ENCODE data around the gene SPATA6L. TPM values are rescaled to one million over a fixed set of nuclear protein-coding genes. Genes with fewer than 3 reads are reported as not detected.

Gene SPATA6L
- total RNA-seq, 1 experiment from 2014 or later, result 1.8 TPM

DNA sequence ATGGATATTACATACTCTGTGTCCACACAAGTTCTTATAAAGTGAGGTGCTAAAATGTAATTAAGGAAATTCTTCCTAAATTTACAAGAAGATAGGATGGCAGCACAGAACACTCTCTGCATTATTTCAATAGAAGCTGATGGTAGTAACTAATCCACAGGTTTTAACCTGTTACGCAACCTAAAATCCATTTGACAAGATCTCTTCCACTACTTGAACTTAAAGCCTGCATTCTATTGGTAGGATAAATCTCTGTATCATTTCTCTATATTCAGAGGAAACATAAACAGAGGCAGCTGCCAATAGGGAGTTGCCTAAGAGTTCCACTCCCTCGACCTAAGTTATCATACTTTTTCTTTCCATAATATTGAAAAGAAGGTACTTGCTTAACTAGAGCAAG lies 34.7 kb upstream of the SPATA6L start:
- POLR2A ChIA-PET, result no interaction called here

More for the DNA sequence above, 34.7 kb upstream of the SPATA6L start:
- Mint-ChIP-seq H3K36me3 (peaks cover 25% of the 10 kb centered on the region), H3K27me3 (ENCODE audit: low read depth) (no peaks in the 10 kb centered on the region), H3K9me3 (no peaks in the 10 kb centered on the region), H3K4me1 (no peaks in the 10 kb centered on the region), H3K27ac (no peak overlapping the region), H3K4me3 (no peak overlapping the region)
- DNase-seq (ENCODE audit: low spot score), result no peak
- CTCF ChIA-PET, result no interaction called here
- TF ChIP-seq ZNF423 (CRISPR knock-in tag; IDR thresholded peaks at IDR 0.05) (no peak), FOXP1 (CRISPR knock-in tag; IDR thresholded peaks at IDR 0.05; ENCODE audit: borderline replicate concordance) (no peak), RORB (CRISPR knock-in tag; IDR thresholded peaks at IDR 0.05) (no peak), NR1H2 (CRISPR knock-in tag; IDR thresholded peaks at IDR 0.05) (no peak), HMGA2 (CRISPR knock-in tag; IDR thresholded peaks at IDR 0.05) (no peak), ZNF121 (CRISPR knock-in tag; IDR thresholded peaks at IDR 0.05) (no peak), ZNF671 (CRISPR knock-in tag; IDR thresholded peaks at IDR 0.05) (no peak), NR3C1 (CRISPR knock-in tag; conservative IDR thresholded peaks at IDR 0.05; ENCODE audit: low read depth) (no peak), TCF7 (CRISPR knock-in tag; IDR thresholded peaks at IDR 0.05; ENCODE audit: low read depth) (no peak), ZBTB21 (CRISPR knock-in tag; IDR thresholded peaks at IDR 0.05; ENCODE audit: borderline replicate concordance) (no peak), ZNF219 (CRISPR knock-in tag; IDR thresholded peaks at IDR 0.05; ENCODE audit: borderline replicate concordance) (no peak), TEAD4 (CRISPR knock-in tag; IDR thresholded peaks at IDR 0.05) (no peak), ELF4 (CRISPR knock-in tag; IDR thresholded peaks at IDR 0.05; ENCODE audit: low read depth) (no peak), TEAD1 (CRISPR knock-in tag; IDR thresholded peaks at IDR 0.05) (no peak), ZNF416 (CRISPR knock-in tag; IDR thresholded peaks at IDR 0.05) (no peak)
- TF ChIP-seq, protein P1, sequence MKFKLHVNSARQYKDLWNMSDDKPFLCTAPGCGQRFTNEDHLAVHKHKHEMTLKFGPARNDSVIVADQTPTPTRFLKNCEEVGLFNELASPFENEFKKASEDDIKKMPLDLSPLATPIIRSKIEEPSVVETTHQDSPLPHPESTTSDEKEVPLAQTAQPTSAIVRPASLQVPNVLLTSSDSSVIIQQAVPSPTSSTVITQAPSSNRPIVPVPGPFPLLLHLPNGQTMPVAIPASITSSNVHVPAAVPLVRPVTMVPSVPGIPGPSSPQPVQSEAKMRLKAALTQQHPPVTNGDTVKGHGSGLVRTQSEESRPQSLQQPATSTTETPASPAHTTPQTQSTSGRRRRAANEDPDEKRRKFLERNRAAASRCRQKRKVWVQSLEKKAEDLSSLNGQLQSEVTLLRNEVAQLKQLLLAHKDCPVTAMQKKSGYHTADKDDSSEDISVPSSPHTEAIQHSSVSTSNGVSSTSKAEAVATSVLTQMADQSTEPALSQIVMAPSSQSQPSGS (CRISPR knock-in tag; IDR thresholded peaks at IDR 0.05; ENCODE audit: borderline replicate concordance, low read depth), result no peak
- TF ChIP-seq, protein P2, sequence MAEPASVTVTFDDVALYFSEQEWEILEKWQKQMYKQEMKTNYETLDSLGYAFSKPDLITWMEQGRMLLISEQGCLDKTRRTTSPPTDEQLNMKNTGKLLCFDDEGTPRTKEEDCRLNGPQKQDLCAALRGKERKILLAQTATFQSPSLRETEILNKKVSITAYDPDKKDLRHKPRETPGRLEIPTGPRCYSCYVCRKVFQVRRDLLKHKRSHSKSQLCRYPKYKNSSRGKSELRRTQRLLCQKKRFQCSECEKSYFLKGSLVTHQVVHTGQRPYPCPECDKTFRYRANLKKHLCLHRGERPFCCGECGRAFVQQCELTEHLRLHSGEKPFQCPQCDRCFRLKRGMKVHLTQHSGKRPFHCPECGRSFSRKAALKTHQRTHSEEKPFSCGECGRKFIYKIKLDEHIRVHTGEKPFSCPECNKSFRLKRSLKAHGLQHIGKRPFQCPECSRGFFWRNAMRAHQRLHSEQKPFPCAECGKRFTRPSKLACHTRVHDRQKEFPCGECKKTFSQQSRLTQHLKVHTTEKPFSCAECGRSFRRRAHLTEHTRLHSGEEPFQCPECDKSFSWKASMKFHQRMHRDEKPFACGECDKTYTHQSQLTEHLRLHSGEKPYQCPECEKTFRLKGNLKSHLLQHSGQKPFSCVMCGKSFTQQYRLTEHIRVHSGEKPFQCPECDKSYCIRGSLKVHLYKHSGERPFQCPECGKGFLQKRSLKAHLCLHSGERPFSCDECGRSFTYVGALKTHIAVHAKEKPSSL (CRISPR knock-in tag; conservative IDR thresholded peaks at IDR 0.05), result no peak
- TF ChIP-seq, protein P3, sequence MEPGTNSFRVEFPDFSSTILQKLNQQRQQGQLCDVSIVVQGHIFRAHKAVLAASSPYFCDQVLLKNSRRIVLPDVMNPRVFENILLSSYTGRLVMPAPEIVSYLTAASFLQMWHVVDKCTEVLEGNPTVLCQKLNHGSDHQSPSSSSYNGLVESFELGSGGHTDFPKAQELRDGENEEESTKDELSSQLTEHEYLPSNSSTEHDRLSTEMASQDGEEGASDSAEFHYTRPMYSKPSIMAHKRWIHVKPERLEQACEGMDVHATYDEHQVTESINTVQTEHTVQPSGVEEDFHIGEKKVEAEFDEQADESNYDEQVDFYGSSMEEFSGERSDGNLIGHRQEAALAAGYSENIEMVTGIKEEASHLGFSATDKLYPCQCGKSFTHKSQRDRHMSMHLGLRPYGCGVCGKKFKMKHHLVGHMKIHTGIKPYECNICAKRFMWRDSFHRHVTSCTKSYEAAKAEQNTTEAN (CRISPR knock-in tag; IDR thresholded peaks at IDR 0.05), result no peak
- TF ChIP-seq, protein P4, sequence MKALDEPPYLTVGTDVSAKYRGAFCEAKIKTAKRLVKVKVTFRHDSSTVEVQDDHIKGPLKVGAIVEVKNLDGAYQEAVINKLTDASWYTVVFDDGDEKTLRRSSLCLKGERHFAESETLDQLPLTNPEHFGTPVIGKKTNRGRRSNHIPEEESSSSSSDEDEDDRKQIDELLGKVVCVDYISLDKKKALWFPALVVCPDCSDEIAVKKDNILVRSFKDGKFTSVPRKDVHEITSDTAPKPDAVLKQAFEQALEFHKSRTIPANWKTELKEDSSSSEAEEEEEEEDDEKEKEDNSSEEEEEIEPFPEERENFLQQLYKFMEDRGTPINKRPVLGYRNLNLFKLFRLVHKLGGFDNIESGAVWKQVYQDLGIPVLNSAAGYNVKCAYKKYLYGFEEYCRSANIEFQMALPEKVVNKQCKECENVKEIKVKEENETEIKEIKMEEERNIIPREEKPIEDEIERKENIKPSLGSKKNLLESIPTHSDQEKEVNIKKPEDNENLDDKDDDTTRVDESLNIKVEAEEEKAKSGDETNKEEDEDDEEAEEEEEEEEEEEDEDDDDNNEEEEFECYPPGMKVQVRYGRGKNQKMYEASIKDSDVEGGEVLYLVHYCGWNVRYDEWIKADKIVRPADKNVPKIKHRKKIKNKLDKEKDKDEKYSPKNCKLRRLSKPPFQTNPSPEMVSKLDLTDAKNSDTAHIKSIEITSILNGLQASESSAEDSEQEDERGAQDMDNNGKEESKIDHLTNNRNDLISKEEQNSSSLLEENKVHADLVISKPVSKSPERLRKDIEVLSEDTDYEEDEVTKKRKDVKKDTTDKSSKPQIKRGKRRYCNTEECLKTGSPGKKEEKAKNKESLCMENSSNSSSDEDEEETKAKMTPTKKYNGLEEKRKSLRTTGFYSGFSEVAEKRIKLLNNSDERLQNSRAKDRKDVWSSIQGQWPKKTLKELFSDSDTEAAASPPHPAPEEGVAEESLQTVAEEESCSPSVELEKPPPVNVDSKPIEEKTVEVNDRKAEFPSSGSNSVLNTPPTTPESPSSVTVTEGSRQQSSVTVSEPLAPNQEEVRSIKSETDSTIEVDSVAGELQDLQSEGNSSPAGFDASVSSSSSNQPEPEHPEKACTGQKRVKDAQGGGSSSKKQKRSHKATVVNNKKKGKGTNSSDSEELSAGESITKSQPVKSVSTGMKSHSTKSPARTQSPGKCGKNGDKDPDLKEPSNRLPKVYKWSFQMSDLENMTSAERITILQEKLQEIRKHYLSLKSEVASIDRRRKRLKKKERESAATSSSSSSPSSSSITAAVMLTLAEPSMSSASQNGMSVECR (CRISPR knock-in tag; IDR thresholded peaks at IDR 0.05; ENCODE audit: borderline replicate concordance), result no peak
- TF ChIP-seq, protein P5, sequence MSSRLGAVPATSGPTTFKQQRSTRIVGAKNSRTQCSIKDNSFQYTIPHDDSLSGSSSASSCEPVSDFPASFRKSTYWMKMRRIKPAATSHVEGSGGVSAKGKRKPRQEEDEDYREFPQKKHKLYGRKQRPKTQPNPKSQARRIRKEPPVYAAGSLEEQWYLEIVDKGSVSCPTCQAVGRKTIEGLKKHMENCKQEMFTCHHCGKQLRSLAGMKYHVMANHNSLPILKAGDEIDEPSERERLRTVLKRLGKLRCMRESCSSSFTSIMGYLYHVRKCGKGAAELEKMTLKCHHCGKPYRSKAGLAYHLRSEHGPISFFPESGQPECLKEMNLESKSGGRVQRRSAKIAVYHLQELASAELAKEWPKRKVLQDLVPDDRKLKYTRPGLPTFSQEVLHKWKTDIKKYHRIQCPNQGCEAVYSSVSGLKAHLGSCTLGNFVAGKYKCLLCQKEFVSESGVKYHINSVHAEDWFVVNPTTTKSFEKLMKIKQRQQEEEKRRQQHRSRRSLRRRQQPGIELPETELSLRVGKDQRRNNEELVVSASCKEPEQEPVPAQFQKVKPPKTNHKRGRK (CRISPR knock-in tag; IDR thresholded peaks at IDR 0.05; ENCODE audit: borderline replicate concordance), result no peak
- no peak for ATAC-seq

Data from WTC11 (cell line).